ENCODE results near the gene OR10H2.
"Not testable (repeated sequence)": the region's sequence is repeated elsewhere in the genome, so short reads cannot be mapped to it uniquely, and the experiment has no call there.

Gene OR10H2

GRCh38 chr19:15727724-15728123, at the start of gene OR10H2:
Gene OR10H2 (plus strand): TSS chr19:15728024. CDS start chr19:15728044, 20 bp downstream.
- no peak for DNase-seq (ENCODE audit: low read depth)
- no peak for TF ChIP-seq CTCF (IDR thresholded peaks at IDR 0.05; ENCODE audit: low read depth, low read length, missing control alignments)
- no peak within 1 kb of the TSS for H3K4me3 ChIP-seq (ENCODE audit: low read depth, low read length)

- no peak for TF ChIP-seq CTCF (IDR thresholded peaks at IDR 0.05; ENCODE audit: low read depth, low read length, missing control alignments)
- H3K4me3 ChIP-seq (ENCODE audit: low read depth, low read length), result no peak overlapping the region
- DNase-seq (ENCODE audit: low read depth), result no peak
Measured at GRCh38 chr19:15679089-15679488, 48.7 kb upstream of the OR10H2 start.

GRCh38 chr19:15679865-15680264, 48.0 kb upstream of the OR10H2 start:
- DNase-seq (ENCODE audit: low read depth); H3K4me3 ChIP-seq (ENCODE audit: low read depth, low read length): not testable (repeated sequence)

- TF ChIP-seq CTCF (IDR thresholded peaks at IDR 0.05; ENCODE audit: low read depth, low read length, missing control alignments), result no peak
- no peak for DNase-seq (ENCODE audit: low read depth)
- no peak overlapping the region for H3K4me3 ChIP-seq (ENCODE audit: low read depth, low read length)
Measured at GRCh38 chr19:15680478-15681322, 47.1 kb upstream of the OR10H2 start.

- DNase-seq (ENCODE audit: low read depth), result no peak
- no peak overlapping the region for H3K4me3 ChIP-seq (ENCODE audit: low read depth, low read length)
- TF ChIP-seq CTCF (IDR thresholded peaks at IDR 0.05; ENCODE audit: low read depth, low read length, missing control alignments), result no peak
Measured at GRCh38 chr19:15683411-15683810, 44.4 kb upstream of the OR10H2 start.

- no peak for TF ChIP-seq CTCF (IDR thresholded peaks at IDR 0.05; ENCODE audit: low read depth, low read length, missing control alignments)
- DNase-seq (ENCODE audit: low read depth), result no peak
- H3K4me3 ChIP-seq (ENCODE audit: low read depth, low read length), result no peak overlapping the region
Measured at GRCh38 chr19:15684828-15685227, 43.0 kb upstream of the OR10H2 start.

GRCh38 chr19:15696654-15697194, 31.1 kb upstream of the OR10H2 start:
- TF ChIP-seq CTCF (IDR thresholded peaks at IDR 0.05; ENCODE audit: low read depth, low read length, missing control alignments), result peak; percentile 1
- no peak for DNase-seq (ENCODE audit: low read depth)
- peak overlapping the region; percentile 18; the same call in 1 of the 2 replicates for H3K4me3 ChIP-seq (ENCODE audit: low read depth, low read length)

Data from GM12864 (cell line).